ENCODE measurements around the gene XRCC4.
"Not testable (repeated sequence)": the region's sequence is repeated elsewhere in the genome, so short reads cannot be mapped to it uniquely, and the experiment has no call there.

Gene XRCC4

DNA sequence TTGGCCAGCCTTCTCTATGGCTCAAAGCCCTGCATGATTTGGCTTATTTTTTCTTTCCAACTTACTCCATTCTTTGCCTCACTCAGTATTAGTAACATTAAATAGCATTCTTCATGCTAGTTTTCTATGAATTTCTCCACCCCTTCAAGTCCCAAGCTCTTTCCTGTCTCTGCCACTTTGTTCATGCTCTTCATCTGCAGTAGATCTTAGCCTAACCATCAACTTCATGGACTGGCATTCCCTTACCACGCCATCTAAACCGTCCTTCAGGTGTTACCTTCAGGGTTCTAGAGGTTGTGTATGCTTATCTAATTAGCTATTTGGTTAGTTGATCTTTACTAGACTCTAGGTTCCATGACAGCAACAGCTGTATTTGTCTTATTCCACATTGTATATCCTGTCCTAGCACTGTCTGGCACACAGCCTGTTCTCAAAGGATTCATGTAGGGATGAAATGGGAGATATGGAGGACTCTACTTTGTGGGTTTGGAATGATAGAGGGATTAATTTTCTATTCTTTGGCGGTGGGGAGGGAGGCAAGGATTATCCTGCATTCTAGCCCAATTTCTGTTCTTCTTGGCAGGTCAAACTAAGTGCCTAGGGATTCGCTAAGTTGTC lies 26.5 kb upstream of the XRCC4 start:
- H3K4me3 ChIP-seq (ENCODE audit: low read depth, low read length), result no peak overlapping the region
- TF ChIP-seq, protein P1, sequence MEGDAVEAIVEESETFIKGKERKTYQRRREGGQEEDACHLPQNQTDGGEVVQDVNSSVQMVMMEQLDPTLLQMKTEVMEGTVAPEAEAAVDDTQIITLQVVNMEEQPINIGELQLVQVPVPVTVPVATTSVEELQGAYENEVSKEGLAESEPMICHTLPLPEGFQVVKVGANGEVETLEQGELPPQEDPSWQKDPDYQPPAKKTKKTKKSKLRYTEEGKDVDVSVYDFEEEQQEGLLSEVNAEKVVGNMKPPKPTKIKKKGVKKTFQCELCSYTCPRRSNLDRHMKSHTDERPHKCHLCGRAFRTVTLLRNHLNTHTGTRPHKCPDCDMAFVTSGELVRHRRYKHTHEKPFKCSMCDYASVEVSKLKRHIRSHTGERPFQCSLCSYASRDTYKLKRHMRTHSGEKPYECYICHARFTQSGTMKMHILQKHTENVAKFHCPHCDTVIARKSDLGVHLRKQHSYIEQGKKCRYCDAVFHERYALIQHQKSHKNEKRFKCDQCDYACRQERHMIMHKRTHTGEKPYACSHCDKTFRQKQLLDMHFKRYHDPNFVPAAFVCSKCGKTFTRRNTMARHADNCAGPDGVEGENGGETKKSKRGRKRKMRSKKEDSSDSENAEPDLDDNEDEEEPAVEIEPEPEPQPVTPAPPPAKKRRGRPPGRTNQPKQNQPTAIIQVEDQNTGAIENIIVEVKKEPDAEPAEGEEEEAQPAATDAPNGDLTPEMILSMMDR (IDR thresholded peaks at IDR 0.05; ENCODE audit: low read depth, low read length), result no peak

DNA sequence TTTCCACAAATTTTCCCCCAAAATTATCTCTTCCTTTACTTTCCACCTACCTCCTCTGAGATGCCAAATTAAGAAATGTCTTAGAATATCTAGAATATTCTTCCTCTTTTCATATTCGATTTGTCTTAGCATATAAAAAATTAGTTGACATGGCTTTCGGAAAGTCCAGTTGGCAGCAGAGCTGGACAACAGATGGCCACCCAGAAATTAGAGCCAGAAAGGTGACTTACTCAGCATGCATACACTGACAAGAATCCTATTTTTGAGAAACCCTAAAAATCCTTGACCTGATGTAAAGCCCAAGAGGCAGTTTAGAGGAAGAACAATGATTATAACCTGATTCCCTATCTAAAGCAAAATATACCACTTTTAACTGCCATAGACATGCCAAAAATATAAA lies 22.2 kb upstream of the XRCC4 start:
- TF ChIP-seq, protein P1 (IDR thresholded peaks at IDR 0.05; ENCODE audit: low read depth, low read length), result no peak

DNA sequence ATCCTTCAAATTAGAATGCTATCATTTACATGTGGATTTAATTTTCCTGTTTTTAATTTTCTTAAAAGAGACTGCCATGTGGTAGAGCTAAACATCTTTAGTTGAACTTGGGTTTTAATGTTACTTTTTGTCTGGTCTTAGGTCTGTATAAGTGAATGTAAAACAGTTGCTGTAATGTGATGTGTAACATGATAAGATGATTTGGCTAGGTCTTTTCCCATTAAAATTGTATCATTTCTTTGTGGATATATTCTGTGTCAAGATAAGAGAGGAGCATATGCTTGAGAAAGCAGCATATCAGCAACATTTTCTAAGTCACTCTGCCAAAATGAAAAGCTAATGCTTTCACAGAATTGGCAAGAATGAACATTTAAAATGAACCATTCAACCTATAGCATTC lies 18.6 kb upstream of the XRCC4 start:
- H3K4me3 ChIP-seq (ENCODE audit: low read depth, low read length), result no peak overlapping the region
- TF ChIP-seq, protein P1 (IDR thresholded peaks at IDR 0.05; ENCODE audit: low read depth, low read length), result no peak

More for the DNA sequence above, 22.2 kb upstream of the XRCC4 start:
- no peak overlapping the region for H3K4me3 ChIP-seq (ENCODE audit: low read depth, low read length)

DNA sequence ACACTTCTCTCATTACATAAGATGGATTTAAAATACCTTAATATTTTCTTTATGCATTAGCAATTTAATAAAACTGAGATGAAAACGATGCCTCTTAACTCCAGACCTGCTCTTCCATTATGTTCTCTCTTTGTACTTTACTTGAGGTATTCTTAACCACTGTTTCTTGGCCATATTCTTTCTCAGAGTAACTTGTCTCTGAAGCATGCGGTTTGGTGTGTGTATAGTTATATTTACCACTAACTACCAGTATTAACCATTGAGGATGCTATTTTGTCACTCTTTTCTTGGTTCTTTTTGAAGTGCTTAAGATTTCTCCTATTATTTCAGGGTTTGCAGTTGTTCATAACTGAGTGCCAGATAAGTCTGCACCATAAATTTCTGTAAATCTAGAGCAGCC lies 18.0 kb upstream of the XRCC4 start:
- H3K4me3 ChIP-seq (ENCODE audit: low read depth, low read length), result no peak overlapping the region
- TF ChIP-seq, protein P1 (IDR thresholded peaks at IDR 0.05; ENCODE audit: low read depth, low read length), result no peak

DNA sequence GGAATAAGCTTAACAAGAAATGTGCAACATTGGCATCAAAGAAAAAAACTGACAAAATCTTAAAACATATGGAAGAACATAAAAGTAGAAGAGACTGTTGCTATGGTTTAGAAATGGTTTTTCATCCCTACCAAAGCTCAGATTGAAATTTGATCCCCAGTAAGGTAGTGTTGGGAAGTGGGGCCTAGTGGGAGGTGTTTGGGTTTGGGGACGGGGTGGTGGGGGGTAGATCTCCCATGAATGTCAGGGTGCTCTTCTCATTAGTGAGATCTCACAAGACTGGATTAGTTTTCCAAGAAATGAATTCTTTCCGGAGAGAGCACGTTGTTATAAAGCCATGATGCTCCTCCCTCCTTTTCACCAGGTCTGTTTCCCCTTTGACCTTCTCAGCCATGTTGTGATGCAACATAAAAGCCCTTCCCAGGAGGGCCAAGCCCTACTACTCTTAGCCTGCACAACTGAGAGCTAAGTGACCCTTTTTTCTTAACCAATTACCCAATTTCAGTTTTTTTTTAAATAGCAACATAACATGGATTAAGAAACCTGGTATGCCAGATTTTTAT lies 10.7 kb upstream of the XRCC4 start:
- H3K4me3 ChIP-seq (ENCODE audit: low read depth, low read length), result no peak overlapping the region
- TF ChIP-seq, protein P1 (IDR thresholded peaks at IDR 0.05; ENCODE audit: low read depth, low read length), result no peak

GRCh38 chr5:83067377-83067776 lies 10.0 kb upstream of the XRCC4 start:
- not testable (repeated sequence) for H3K4me3 ChIP-seq (ENCODE audit: low read depth, low read length)

DNA sequence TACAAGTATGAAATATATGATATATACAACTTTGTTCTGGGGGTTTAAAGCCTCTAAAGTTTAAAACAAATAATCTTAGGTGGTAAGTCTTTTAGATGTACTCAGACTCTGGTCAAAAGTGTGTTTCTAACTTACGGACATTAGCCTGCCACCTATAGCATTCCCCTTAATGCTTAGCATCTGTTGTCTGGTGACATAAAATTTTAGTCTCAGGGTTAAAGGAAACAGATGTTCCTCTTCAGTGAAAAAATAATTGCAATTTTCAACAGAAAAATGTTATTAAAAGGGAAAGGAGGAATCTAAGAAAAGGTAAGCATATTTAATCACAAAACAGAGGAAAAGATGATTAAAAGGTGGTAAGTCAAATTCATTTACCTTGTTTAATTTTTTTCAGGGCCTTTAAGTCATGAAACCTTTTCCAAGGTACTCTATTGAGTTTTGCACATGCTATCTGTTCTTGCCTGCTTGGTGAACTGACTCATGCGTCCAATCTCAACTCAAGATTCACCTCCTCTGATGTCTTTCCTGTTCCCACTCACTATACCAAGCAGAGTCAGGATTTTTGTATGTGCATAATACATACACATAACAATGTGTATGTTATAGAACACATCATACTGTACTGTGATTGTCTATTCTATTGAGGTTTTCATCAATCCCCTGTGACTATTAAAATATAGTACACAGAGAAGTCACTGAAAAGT lies 8.1 kb upstream of the XRCC4 start:
- TF ChIP-seq, protein P1 (IDR thresholded peaks at IDR 0.05; ENCODE audit: low read depth, low read length), result no peak
- H3K4me3 ChIP-seq (ENCODE audit: low read depth, low read length), result no peak overlapping the region
